Loucy (cell line): Measurements from ENCODE around the gene SORBS1.

Experiments
- CTCF ChIP-seq: fragments of 200-600 bp; sonication (generic); conservative IDR thresholded peaks from 2 replicates; pipeline ENCODE4 v1.5.1; 2014; ENCODE audit warnings: mild to moderate bottlenecking, antibody characterized with exemption, low read length
- EZH2phosphoT487 ChIP-seq: fragments of 200-600 bp; IDR thresholded peaks from 2 replicates; pipeline ENCODE4 v1.6.1; 2018; ENCODE audit warnings: antibody characterized with exemption, mild to moderate bottlenecking, moderate library complexity, borderline replicate concordance

GRCh38 chr10:95559471-95559870, 1.7 kb downstream of the SORBS1 start:
- TF ChIP-seq CTCF (no peak), EZH2phosphoT487 (no peak)
